ENCODE data around the gene RMRP.
"Not testable (repeated sequence)": the region's sequence is repeated elsewhere in the genome, so short reads cannot be mapped to it uniquely, and the experiment has no call there.

- TF ChIP-seq, protein P1, sequence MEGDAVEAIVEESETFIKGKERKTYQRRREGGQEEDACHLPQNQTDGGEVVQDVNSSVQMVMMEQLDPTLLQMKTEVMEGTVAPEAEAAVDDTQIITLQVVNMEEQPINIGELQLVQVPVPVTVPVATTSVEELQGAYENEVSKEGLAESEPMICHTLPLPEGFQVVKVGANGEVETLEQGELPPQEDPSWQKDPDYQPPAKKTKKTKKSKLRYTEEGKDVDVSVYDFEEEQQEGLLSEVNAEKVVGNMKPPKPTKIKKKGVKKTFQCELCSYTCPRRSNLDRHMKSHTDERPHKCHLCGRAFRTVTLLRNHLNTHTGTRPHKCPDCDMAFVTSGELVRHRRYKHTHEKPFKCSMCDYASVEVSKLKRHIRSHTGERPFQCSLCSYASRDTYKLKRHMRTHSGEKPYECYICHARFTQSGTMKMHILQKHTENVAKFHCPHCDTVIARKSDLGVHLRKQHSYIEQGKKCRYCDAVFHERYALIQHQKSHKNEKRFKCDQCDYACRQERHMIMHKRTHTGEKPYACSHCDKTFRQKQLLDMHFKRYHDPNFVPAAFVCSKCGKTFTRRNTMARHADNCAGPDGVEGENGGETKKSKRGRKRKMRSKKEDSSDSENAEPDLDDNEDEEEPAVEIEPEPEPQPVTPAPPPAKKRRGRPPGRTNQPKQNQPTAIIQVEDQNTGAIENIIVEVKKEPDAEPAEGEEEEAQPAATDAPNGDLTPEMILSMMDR (IDR thresholded peaks at IDR 0.05; ENCODE audit: low read depth, low read length) = not testable (repeated sequence)
- TF ChIP-seq POLR2A (IDR thresholded peaks at IDR 0.05; ENCODE audit: extremely low read depth, insufficient read length); MYC (IDR thresholded peaks at IDR 0.05; ENCODE audit: low read depth, low read length): not testable (repeated sequence)
- TF ChIP-seq, protein P2, sequence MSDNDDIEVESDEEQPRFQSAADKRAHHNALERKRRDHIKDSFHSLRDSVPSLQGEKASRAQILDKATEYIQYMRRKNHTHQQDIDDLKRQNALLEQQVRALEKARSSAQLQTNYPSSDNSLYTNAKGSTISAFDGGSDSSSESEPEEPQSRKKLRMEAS (IDR thresholded peaks at IDR 0.05; ENCODE audit: low read depth, low read length) = not testable (repeated sequence)
Observed at GRCh38 chr9:35639225-35639624, 18.6 kb downstream of the RMRP start.
